GM18868 (cell line): Measurements from ENCODE around the gene TMEM175.

ENCODE experiments used
- ATAC-seq: cut with Tn5 transposase; IDR thresholded peaks from one replicate; pipeline ENCODE4 v1.9.1; 2021; ENCODE audit warnings: mild to moderate bottlenecking, moderate library complexity; ENCODE audit not compliant: unreplicated experiment

Gene TMEM175

DNA sequence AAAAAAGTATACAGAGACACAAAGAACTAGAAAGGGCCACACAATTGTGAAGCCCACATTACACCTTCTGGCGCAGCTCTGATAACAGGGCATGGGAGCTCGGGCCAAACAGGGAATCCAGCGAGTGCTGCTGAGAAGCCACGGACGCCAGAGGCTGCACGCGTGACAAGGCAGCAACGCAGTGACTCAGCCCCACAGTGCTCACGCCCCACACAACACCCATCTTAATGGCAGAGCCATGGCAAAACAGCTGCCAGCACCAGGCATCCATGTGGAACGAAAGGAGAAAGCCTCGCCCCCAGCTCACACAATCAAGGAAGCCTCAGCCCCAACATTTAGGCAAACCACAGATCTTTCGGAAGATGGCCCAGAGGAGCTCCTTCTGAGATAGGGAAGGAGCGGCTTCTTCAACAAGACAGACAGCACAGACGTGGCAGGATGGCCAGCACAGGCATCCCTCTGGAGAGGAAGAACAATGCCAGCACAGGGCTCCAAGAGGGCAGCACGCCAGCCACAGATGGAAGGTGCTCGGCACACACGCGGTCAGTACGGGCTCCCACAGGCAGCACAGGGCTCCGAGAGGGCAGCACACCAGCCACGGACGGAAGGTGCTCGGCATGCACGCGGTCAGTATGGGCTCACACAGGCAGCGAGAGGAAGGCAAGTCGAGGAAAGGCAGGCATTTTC is 33.2 kb upstream of the TMEM175 start:
- ATAC-seq: no peak

DNA sequence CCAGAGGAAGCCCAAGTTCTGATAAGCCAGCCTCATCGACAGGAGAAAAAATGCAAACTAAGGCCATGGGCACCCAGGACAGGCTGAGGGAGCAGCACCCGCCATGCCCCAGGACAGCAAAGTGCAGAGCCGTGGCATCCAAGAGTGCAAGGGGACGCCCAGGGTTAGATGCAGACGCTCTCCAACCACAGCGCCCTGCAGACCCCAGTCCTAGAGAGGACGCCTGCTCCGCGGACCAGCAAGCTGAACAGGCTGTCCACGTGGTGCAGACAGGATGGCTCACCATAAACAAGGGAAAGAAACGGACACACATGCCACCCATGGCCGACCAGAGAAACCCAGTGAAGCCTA is 32.7 kb upstream of the TMEM175 start:
- no peak for ATAC-seq

DNA sequence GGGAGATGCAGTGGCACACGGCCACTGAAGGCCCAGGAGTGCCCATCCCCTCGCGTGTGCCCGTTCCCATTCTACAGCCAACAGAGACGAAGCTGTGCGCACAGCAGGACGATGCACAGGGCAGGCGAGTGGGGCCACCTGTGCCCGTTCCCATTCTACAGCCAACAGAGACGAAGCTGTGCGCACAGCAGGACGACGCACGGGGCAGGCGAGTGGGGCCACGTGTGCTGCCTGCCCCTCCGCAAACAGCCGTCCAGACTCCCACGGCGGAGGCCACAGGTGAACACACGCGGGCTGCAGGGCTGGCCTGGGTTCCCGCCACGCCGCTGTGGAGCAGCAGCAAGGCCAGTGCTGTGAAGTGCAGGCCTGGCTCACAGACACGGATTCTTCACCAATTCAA is 32.2 kb upstream of the TMEM175 start:
- no peak for ATAC-seq

DNA sequence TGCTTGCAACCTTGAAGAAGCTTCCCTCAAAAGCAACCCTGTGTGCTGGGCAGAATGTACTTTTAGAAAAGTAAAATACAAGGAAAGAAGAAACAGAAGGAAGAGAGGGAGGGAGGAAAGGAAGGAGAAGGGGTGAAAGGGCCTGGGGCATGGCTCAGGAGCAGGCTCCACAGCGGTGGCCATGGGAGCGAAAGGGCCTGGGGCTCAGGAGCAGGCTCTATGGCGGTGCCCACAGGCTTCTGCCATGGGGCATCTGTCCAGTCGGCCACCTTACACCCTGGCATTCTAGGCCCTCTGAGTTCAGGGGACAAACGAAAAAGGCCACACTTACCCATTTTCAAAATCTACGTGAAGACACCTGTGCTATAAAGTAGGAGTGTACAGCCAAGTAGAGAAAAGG is 31.5 kb upstream of the TMEM175 start:
- no peak for ATAC-seq

DNA sequence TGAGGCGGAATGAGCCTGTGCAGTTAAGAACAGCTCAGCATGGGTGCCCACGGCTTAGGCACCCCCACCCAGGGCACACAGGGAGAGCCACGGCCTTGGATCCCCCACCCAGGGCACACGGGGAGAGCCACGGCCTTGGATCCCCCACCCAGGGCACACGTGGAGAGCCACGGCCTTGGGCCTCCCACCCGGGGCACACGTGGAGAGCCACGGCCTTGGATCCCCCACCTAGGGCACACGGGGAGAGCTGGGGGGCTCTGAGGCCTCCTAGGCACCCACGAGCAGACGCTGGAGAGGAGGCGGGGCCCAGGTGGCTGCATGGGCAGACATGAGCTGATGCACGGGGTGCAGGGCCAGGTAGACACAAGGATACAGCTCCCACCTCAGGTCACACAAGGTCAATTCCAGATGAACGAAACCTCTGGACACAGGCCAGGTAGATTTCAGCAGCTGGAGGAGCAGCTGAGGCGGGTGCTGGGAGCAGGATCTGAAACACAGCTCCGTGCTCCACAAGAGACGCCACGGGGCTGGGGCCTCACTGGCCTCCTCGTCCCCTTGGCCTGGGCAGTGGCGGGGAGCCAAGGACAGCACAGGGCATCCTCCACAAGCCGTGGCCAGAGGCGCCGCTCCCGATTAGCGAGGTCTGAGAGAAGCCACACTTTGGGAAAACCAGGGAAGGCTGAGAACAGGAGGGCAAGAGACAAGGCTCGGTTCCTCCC is 30.9 kb upstream of the TMEM175 start:
- no peak for ATAC-seq

DNA sequence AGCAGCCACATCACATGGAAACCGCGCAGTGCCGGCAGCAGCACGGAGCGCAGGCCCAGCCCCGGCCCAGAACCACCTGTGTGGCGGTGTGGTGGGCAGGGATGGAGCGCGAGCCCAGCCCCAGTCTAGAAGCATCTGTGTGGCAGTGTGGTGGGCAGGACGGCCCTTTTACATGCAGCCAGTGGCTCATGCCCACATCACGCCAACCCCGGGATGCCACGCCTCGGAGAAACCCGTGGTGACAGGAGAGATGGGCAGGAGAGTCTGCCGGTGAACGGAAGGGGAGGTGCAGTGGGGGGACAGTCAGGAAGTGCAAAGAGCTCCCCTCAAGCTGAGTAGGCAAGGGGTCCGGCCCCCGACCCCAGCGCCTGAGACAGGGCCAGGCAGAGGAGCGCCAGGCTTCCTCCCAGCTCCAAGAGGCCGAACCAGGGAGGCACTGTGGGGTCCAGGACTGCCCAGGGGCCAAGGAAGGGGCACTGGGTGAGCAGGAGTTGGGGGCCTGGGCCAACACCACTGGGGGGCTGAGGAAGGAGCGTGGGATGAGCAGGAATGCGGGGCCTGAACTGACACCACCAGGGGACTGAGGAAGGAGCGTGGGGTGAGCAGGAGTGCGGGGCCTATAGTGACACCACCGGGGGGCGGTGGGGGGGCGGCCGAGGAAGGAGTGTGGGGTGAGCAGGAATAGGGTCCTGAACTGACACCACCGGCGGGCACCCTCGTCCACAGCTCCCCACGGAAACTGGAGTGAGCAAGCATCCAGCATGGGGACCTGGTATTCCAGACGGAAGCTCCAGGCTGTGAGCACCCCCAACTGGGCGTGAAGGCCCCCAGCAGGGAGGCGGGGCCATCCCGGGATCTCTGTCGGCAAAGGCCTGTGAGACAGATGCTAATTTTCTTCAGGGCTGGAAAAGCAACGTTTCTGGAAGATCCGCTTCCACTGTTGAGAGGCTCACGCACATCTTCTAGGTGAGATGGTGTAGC is 28.9 kb upstream of the TMEM175 start:
- ATAC-seq: no peak

DNA sequence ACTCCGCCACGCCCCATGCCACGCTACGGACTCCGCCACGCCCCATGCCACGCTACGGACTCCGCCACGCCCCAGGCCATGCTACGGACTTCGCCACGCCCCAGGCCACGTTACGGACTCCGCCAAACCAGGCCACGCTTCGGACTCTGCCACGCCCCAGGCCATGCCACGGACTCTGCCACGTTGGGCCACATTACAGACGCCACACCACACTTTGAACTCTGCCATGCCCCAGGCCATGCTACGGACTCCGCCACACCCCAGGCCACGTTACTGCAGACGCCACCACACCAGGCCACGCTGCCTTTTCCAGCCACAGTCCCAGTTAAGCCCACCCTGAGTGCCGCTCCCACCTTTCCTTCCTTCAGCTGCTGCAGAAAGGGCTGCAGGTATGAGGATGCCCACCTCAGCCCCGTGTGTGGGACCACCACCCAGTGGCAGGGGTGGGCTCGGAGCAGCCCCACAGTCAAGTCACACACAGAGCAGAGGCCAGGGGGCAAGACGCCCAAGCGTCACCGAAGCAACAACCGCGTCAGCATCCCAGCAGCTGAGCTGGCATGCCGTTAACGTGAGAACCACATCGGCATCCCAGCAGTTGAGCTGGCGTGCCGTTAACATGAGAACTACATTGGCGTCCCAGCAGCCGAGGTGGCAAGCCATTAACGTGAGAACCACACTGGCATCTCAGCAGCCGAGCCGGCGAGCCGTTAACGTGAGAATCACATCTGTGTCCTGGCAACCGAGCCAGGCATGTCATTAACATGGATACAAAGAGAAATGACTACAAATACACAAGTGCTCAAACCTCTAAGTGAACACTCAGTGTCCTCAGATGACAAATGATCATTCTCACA is 26.5 kb upstream of the TMEM175 start:
- no peak for ATAC-seq

DNA sequence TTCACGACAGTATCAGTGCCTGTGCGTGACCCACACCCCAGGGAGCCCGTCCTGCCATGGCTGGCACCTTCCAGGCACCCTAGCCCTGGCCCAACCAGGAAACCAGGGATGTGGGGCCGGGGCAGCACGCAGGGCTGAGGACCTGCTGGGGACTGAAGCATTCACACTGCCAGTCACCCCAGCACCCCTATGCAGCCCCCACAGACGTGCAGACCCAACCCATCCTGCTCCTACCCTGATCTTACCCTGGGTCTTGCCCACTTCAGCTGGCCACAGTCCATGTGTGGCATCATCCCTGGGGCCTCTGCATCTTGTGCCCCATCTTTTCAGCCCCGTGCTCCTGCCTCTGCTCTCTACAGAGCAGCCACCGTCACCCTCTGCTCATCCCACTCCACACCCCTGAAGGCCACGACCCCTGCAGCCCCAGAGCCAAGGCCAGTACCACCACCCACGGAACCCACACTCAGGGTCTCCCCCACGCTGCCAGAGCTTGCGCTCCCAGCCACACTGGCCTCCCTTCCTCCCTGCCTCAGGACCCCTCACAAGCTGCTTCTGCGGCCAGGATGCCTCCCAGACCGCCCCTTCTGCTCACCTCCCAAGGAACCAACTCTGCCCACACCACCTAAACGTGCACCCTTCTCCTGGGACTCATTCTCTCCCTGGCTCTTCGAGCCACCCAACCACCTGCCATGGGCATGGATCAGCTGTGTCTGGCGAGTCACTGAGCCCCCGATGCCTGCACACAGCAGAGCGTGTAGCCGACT is 25.7 kb upstream of the TMEM175 start:
- ATAC-seq: no peak

DNA sequence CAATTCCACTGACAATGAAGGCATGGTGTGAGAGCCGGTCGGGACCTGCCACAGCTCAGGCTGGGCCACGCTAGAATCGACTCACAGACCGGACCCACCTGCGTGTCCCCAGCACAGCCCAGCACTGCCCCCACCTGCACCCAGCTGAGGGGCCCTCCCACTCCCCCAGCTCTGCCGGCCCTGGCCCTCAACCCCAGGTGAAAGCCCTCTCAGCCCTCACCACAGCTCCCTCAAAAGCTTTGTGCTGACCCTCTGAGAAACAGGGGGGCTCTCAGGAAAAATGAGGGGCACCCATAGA is 25.2 kb upstream of the TMEM175 start:
- ATAC-seq: no peak

DNA sequence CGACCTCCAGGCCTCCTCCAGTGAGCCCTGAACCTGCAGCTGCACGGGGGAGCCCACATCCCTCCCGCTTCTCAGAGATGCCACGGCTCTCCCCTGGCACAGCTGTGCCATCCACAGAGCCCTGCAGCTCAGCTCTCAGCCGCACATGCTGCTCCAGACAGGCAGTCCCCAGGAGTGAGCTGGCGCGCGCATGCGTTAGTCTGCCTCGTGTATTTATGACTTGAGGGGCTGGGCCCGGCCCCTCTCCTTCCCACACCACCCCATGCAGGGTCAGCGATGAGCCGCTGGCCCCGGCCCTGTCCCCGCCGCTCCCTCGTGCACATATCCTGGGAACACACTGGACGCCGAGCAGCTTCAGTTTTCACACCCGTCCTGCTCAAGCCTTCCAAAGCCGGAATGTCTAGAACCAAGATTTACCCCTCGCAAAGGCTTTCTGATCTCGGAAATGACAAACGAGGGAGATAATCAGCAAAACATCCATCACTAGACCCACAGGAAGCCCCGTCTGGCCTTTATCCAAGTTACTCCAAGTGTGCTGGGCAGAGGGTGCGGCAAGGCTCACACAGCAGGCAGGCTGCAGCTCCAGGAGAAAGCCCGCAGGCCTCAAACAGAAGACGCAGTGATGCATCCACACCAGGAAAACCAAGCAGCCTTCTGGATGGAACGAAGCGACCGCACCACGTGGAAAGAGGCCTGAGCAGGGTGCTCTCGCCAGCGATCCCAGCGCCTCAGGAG is 24.4 kb upstream of the TMEM175 start:
- no peak for ATAC-seq

DNA sequence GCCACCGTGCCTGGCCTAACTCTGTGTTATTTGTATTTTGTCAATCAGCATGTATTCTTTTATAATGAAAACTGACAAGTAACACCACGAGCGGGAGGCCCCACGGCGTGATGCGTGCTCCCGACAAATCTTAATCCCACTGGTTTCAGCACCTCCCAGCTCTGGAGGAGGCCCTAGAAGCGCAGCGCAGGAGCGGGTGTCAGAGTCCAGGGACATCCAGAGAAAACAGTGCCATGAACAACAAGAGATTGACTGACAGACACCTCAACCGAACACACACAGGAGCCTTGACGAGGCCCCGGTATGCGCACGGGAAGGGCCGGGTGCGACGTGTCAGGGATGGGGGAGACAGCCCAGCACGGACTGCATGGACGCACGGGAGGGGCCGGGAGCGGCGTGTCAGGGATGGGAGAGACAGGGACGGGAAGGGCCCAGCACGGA is 23.1 kb upstream of the TMEM175 start:
- ATAC-seq: no peak

DNA sequence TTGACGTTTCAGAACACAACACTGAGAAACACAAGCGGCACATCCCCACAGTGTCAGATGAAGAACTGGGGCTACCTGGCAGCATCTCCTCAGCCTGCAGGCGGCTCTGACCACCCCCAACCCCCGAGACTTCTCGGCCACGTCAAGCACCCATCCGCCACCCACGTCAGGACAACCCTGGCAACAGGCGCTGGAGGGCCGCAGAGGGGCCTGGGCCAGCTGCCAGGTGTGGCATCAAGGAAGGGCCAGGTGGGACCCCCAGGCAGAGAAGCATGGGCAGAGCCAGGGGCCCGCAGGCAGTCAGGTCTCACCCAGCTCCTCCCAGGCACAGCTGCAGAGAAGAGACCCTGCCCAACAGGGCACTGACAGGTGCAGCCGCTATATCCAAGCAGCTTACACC is 22.4 kb upstream of the TMEM175 start:
- ATAC-seq: no peak

DNA sequence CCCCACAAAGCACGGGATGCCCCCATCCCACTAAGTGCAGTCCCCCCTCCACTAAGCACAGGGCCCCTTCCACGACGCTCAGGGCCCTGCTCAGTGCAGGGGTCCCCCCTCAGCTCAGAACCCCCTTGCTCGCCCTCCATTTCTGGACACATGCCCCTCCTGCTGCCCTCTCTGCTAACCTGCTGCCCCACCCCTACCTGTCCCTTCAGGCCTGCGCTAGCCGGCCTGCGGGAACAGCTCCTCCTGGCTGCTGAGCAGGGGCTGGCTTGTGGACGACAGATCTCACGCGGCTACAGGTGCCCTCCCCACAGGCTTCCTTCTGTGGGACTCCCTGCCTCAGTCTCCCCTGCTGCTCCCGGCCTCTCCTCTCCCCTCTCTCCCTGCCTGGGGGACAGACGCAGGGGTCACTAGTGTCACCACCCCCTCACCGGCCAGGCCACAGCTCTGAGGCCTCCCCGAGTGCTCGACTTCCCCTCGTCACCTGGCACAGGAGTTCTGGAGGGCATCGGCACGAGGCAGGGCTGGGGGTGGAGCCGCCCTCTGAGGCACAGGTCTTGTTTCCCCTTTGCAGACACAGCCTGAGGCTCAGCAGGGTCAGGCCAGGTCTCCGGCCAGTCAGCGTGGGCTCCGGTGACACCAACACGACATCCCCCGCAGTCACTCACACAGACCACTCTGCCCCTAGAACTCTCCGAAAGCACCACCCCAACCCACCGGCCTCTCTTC is 21.7 kb upstream of the TMEM175 start:
- ATAC-seq: no peak

DNA sequence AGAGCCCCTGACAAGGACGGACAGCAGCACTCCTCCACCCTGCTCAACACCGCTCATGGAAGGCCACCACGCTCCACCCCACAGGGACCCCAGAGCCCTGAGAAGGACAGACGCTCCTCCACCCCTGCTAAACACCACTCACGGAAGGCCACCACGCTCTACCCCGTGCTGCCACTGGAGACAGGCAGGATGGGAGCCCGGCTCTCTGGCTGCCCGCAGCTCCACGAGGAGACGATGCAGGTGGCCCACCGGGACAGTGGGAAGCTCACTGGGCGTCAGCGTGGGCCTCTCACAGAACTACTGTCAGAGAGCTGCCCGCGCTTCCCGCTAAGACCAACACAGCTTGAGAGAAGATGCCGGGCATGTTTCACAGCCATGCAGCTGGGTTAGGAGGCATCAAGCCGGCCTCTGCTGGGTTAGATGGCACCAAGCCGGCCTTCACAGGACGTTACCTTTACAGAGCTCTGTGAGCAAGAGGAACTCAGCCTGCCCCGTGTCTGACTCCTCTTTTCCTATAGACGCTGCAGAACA is 21.0 kb upstream of the TMEM175 start:
- no peak for ATAC-seq

DNA sequence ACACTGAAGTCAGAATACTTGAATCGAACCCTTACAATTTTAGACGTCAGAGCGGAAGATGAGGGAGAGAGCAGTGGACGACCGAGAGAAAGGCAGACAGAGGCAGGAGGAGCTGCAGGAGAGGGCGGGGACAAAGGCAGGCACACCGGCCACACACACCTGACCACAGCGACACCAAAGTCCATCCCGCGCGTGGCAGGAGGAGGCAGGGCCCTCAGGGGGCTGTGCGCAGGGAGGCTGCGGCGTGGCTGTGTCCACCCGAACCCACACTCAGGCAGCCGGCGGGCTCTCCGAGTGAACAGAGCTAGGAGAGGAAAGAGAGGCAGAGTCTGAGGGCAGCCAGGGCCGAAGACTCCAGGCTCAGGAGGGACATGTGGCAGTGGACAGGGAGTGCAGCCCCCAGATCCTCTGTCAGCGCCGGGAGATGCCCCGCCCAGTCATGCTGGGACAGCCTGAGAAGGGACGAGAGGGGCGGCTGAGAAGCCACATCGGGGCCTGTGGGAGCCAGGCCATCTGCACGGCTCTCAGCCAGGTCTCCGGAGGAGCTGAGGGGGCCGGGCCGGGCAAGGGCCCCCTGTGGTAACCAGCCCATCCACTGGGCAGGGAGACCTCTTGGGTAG is 20.3 kb upstream of the TMEM175 start:
- no peak for ATAC-seq

DNA sequence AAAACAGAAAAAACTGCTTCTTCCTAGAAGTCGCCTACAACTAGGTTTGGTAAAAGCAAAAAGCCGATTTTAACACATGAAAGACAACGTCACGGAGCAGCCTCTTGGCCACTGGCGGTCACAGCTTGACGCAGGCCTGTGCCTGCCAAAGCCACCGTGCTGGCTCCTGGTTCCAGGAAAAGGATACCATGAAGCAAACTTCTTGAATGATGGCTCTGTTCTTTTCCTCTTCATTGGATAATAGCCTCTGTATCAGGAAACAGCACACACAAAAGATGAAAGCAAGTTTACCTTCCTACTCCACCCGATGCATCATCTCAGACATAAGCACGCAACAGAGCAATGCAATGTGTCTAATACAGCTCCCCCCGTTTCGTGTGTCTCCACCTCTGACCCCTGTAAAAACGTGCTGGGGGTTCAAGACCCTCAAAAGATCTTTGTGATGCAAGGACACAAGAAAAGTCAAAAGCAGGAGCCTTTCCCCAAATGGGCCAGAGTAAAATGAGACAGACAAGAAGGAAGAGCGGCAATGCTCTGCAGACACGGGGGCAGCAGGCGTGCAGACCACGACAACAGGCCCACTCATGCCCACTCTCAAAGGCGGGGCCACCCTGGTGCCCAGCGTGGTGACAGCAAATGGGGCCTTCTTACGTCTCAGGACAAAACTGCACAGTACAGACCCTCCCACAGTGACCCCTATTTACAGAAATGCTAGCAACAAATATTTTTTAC is 19.5 kb upstream of the TMEM175 start:
- no peak for ATAC-seq

DNA sequence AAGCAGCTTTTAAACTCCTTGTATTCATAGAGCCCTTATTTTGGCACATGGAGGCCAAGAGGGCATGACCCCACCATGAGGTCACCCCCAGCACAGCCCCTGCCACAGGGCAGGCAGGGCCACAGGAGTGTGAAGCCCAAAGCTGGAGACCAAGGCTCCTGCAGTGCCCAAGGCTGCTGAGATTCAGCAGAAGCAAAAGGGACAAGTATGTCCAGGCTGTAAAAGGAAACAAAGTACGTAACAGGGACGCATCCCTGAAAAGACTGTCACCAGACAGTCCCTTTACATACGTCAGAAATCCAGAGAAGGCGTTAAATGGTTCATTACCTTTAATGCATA is 19.0 kb upstream of the TMEM175 start:
- no peak for ATAC-seq

DNA sequence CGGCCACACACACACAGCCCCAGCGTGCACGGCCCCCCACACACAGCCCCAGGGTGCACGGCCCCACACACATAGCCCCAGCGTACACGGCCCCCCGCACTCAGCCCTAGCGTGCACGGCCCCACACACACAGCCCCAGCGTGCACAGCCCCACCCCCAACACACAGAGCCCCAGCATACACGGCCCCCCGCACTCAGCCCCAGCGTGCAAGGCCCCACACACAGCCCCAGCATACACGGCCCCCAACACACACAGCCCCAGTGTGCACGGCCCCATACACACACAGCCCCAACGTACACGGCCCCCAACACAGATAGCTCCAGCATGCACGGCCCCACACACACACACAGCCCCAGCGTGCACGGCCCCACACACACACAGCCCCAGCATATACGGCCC is 17.7 kb upstream of the TMEM175 start:
- ATAC-seq: no peak
